IMR-90 (cell line): ENCODE results near the gene STAC3. TPM values are rescaled to one million over a fixed set of nuclear protein-coding genes. Genes with fewer than 3 reads are reported as not detected.

Source experiments
- ATAC-seq: fragments of 200-7000 bp; cut with Tn5 transposase; 2 replicates; pipeline ENCODE4 v1.9.1; 2020; ENCODE audit warnings: low read depth, mild to moderate bottlenecking, moderate library complexity
- BruUV-seq: library from RNA; stranded (reverse); fragments of 400-500 nt; replicated peaks from 2 replicates; lab custom pipeline; 2021; lab: Mats Ljungman, UMichigan
- CTCF ChIA-PET: fragments of 300-600 bp; formaldehyde crosslinking; extraction: SDS; loops from one replicate; lab custom pipeline; 2021; ENCODE audit warnings: antibody characterized with exemption; lab: Yijun Ruan, JAX
- POLR2A ChIA-PET: fragments of 300-600 bp; sonication (Branson Sonifier 250); formaldehyde crosslinking; loops from one replicate; lab custom pipeline; 2022; ENCODE audit warnings: antibody characterized with exemption; ENCODE audit not compliant: unreplicated experiment; lab: Charles Lee
- DNase-seq: peaks from one replicate; pipeline ENCODE4 v3.0.0; 2013
- H2AFZ ChIP-seq: replicated peaks from 2 replicates; pipeline ENCODE3; 2013; ENCODE audit warnings: low read length, mild to moderate bottlenecking; ENCODE audit not compliant: poor library complexity
- H2AK5ac ChIP-seq: 2 replicates; pipeline ENCODE4 v1.6.1; 2013; ENCODE audit warnings: low read depth, low read length, inconsistent platforms
- H2AK9ac ChIP-seq: replicated peaks from 2 replicates; pipeline ENCODE3; 2013; ENCODE audit warnings: mild to moderate bottlenecking, low read depth, low read length, moderate library complexity; ENCODE audit not compliant: poor library complexity
- H2BK120ac ChIP-seq: 2 replicates; pipeline ENCODE4 v1.6.1; 2013; ENCODE audit warnings: low read depth, low read length, inconsistent platforms
- H2BK15ac ChIP-seq: 3 replicates; pipeline ENCODE4 v1.6.1; 2013; ENCODE audit warnings: low read depth, low read length, inconsistent platforms
- H2BK20ac ChIP-seq: 2 replicates; pipeline ENCODE4 v1.6.1; 2013; ENCODE audit warnings: low read depth, mild to moderate bottlenecking, inconsistent platforms, low read length, moderate library complexity
- H2BK5ac ChIP-seq: 2 replicates; pipeline ENCODE4 v1.6.1; 2013; ENCODE audit warnings: mild to moderate bottlenecking, low read depth, low read length, inconsistent platforms; ENCODE audit not compliant: poor library complexity, severe bottlenecking
- H3K14ac ChIP-seq: replicated peaks from 2 replicates; pipeline ENCODE4 v1.6.1; 2013; ENCODE audit warnings: low read depth, low read length, inconsistent platforms
- H3K18ac ChIP-seq: 2 replicates; pipeline ENCODE4 v1.6.1; 2013; ENCODE audit warnings: low read depth, low read length, control low read depth
- H3K23ac ChIP-seq: 2 replicates; pipeline ENCODE4 v1.6.1; 2013; ENCODE audit warnings: low read depth, low read length, inconsistent platforms
- H3K27ac ChIP-seq: 2 replicates; pipeline ENCODE4 v1.5.1; 2013; ENCODE audit warnings: mild to moderate bottlenecking, control low read depth, low read length; ENCODE audit not compliant: insufficient read depth
- H3K27me3 ChIP-seq: 2 replicates; pipeline ENCODE4 v1.6.1; 2013; ENCODE audit warnings: low read length; ENCODE audit not compliant: control insufficient read depth, insufficient read depth
- H3K36me3 ChIP-seq: 2 replicates; pipeline ENCODE4 v1.6.1; 2013; ENCODE audit warnings: low read length, mixed read lengths; ENCODE audit not compliant: control insufficient read depth, insufficient read depth
- H3K4ac ChIP-seq: 2 replicates; pipeline ENCODE4 v1.6.1; 2013; ENCODE audit warnings: low read depth, low read length, inconsistent platforms
- H3K4me1 ChIP-seq: 2 replicates; pipeline ENCODE4 v1.6.1; 2013; ENCODE audit warnings: low read length, mixed read lengths; ENCODE audit not compliant: control insufficient read depth, insufficient read depth
- H3K4me2 ChIP-seq: 2 replicates; pipeline ENCODE4 v1.6.1; 2013; ENCODE audit warnings: low read depth, mild to moderate bottlenecking, control low read depth, low read length, moderate library complexity
- H3K4me3 ChIP-seq: 2 replicates; pipeline ENCODE4 v1.5.1; 2013; ENCODE audit warnings: low read depth, mild to moderate bottlenecking, control low read depth, low read length, moderate library complexity; ENCODE audit not compliant: insufficient read depth
- H3K56ac ChIP-seq: 2 replicates; pipeline ENCODE4 v1.6.1; 2013; ENCODE audit warnings: low read length, inconsistent platforms; ENCODE audit not compliant: insufficient read depth; ENCODE audit errors: extremely low read depth
- H3K79me1 ChIP-seq, 2 experiments: 2 replicates each; pipeline ENCODE4 v1.6.1; 2013; ENCODE audit warnings: low read length in 2 of 2, inconsistent platforms in 1 of 2, low read depth in 1 of 2
- H3K9ac ChIP-seq: 2 replicates; pipeline ENCODE4 v1.6.1; 2013; ENCODE audit warnings: low read depth, low read length, control low read depth
- H3K9me1 ChIP-seq: 2 replicates; pipeline ENCODE4 v1.6.1; 2013; ENCODE audit warnings: low read length, inconsistent platforms; ENCODE audit not compliant: insufficient read depth
- H3K9me3 ChIP-seq: 2 replicates; pipeline ENCODE4 v1.6.1; 2013; ENCODE audit warnings: low read length; ENCODE audit not compliant: control insufficient read depth, insufficient read depth
- H4K20me1 ChIP-seq: 2 replicates; pipeline ENCODE4 v1.6.1; 2013; ENCODE audit warnings: low read length, inconsistent platforms; ENCODE audit not compliant: insufficient read depth
- H4K5ac ChIP-seq: 2 replicates; pipeline ENCODE4 v1.6.1; 2013; ENCODE audit warnings: mild to moderate bottlenecking, low read depth, low read length, control low read depth
- H4K8ac ChIP-seq, 2 experiments: 2 replicates each; pipeline ENCODE4 v1.6.1; 2013; ENCODE audit warnings: low read depth in 2 of 2, low read length in 2 of 2, control low read depth in 1 of 2, inconsistent platforms in 1 of 2
- H4K91ac ChIP-seq: 2 replicates; pipeline ENCODE4 v1.6.1; 2013; ENCODE audit warnings: low read depth, low read length, inconsistent platforms; ENCODE audit not compliant: insufficient read depth
- CHD1 ChIP-seq: IDR thresholded peaks from 2 replicates; pipeline ENCODE4 v1.6.1; 2012; ENCODE audit warnings: low read depth, low read length, improper control_type of control experiment
- CTCF ChIP-seq: conservative IDR thresholded peaks from 2 replicates; pipeline ENCODE4 v1.5.1; 2012; ENCODE audit warnings: mild to moderate bottlenecking, low read depth, low read length, improper control_type of control experiment
- FOS ChIP-seq: fragments of 150-350 bp; IDR thresholded peaks from 2 replicates; pipeline ENCODE4 v1.6.1; 2016; ENCODE audit warnings: low read depth, low read length
- MAZ ChIP-seq: IDR thresholded peaks from 2 replicates; pipeline ENCODE4 v1.6.1; 2012; ENCODE audit warnings: low read depth, mild to moderate bottlenecking, low read length, improper control_type of control experiment, moderate library complexity, borderline replicate concordance
- POLR2A ChIP-seq: IDR thresholded peaks from 2 replicates; pipeline ENCODE4 v1.6.1; 2012; ENCODE audit warnings: mild to moderate bottlenecking, low read depth, low read length
- RAD21 ChIP-seq: IDR thresholded peaks from 2 replicates; pipeline ENCODE4 v1.6.1; 2012; ENCODE audit warnings: low read length, improper control_type of control experiment
- RFX5 ChIP-seq: IDR thresholded peaks from 2 replicates; pipeline ENCODE4 v1.8.0; 2012; ENCODE audit warnings: low read depth, mild to moderate bottlenecking, low read length, moderate library complexity
- SMC3 ChIP-seq: fragments of 150-350 bp; IDR thresholded peaks from 2 replicates; pipeline ENCODE4 v1.6.1; 2016; ENCODE audit warnings: low read depth, mild to moderate bottlenecking, antibody characterized with exemption, low read length, moderate library complexity
- WGBS, 2 experiments: methylation state at CpG; one replicate each; pipeline versions ENCODE4 v1.1.5 to v1.1.7; 2013; ENCODE audit warnings: missing lambda C conversion rate in 2 of 2; ENCODE audit not compliant: insufficient read length in 1 of 2; ENCODE audit errors: extremely low coverage in 2 of 2; 5-methylcytosine and 5-hydroxymethylcytosine counted together
- dilution Hi-C: fragments of 300-500 bp; cut with HindIII; formaldehyde crosslinking; loops from one replicate; pipeline ENCODE4 v1.14.3; 2018; ENCODE audit warnings: low sequenced_read_pairs; ENCODE audit not compliant: unreplicated experiment
- in situ Hi-C: fragments of 300-500 bp; cut with MboI; formaldehyde crosslinking; loops from 3 replicates; pipeline ENCODE4 v1.14.3; 2019; ENCODE audit warnings: low sequenced_read_pairs, inconsistent platforms, mixed read lengths
- intact Hi-C: fragments of 100-400 bp; cut with micrococcal nuclease; formaldehyde crosslinking; loops from 2 replicates; pipeline ENCODE4 v1.10.0; 2022
- polyA plus RNA-seq, 3 experiments: library from polyadenylated mRNA; depleted of rRNA; stranded (reverse); fragments of >200 nt; gene quantifications; 2 replicates each; pipeline ENCODE4 v1.2.3, GENCODE V29; 2012; ENCODE audit warnings: low replicate concordance in 1 of 3
- total RNA-seq: library from RNA; depleted of rRNA; stranded (reverse); fragments of >200 nt; gene quantifications from 2 replicates; pipeline ENCODE4 v1.2.3, GENCODE V29; 2012

The STAC3 gene
- total and polyA plus RNA-seq, 2 of the 4 experiments (the other 2 are of a cell fraction): 0.18 to 0.67 TPM

- in situ Hi-C loops: no loop called here
- H3K4me3 ChIP-seq: peak overlapping the region; percentile 34; the same call in 1 of the 2 replicates
- BruUV-seq: no TSS peak
These were observed 7.3 kb downstream of the STAC3 start for GRCh38 chr12:57243521-57244311.

More at GRCh38 chr12:57243521-57244311, 7.3 kb downstream of the STAC3 start:
- ATAC-seq (peak; percentile 10; the same call in 1 of the 2 replicates), DNase-seq (peak; percentile 56)
- H4K91ac ChIP-seq: no peak overlapping the region
- H2BK20ac ChIP-seq: no peak overlapping the region
- H2BK120ac ChIP-seq: no peak overlapping the region
- H3K18ac ChIP-seq: no peak overlapping the region
- no peak overlapping the region for H2BK15ac ChIP-seq
- 0 out of 2 replicates have a peak, but pooled peaks cover 7% of the 10 kb centered on the region for H3K9me1 ChIP-seq
- CTCF ChIA-PET: interaction anchor here (1.4 to 5.8 kb wide), 4 partner anchors 14 to 31 kb away, joined by 5 to 47 read pairs (median 8); partner anchors contain the start of gene SHMT2
- no peak overlapping the region for H4K8ac ChIP-seq
- H3K56ac ChIP-seq: no peak overlapping the region
- 0% methylated on average over 1 of the region's 41 CpGs; no CpG with 5 or more reads in 1 of the 2 experiments for WGBS, 2 experiments
- no peak overlapping the region for H3K14ac ChIP-seq
- peak overlapping the region; percentile 81 for H3K4me2 ChIP-seq
- no peak overlapping the region for H2BK5ac ChIP-seq
- no peak overlapping the region for H4K5ac ChIP-seq
- TF ChIP-seq MAZ: no peak
- no peak for TF ChIP-seq POLR2A
- TF ChIP-seq CTCF: peak; percentile 77
- TF ChIP-seq RFX5: no peak
- peak; percentile 47 for TF ChIP-seq SMC3
- no peak for TF ChIP-seq CHD1
- TF ChIP-seq FOS: no peak
- peak; percentile 53 for TF ChIP-seq RAD21
- dilution Hi-C loops (no loop called here), intact Hi-C loops (loop anchor here (1.0 to 5.0 kb wide), 2 partner anchors 30 to 131 kb away; partner anchors contain the start of gene STAT6)
- H3K4me1 ChIP-seq: peaks cover 17% of the 10 kb centered on the region
- no peaks in the 10 kb centered on the region for H3K36me3 ChIP-seq
- H3K27me3 ChIP-seq: peaks cover 6% of the 10 kb centered on the region; the same call in 1 of the 2 replicates
- H3K9me3 ChIP-seq: no peaks in the 10 kb centered on the region
- POLR2A ChIA-PET: no interaction called here
- H2AFZ ChIP-seq: peak overlapping the region; percentile 86
- no peak overlapping the region; the same call in 1 of the 2 replicates for H3K9ac ChIP-seq
- H2AK5ac ChIP-seq: no peak overlapping the region
- no peak overlapping the region for H3K4ac ChIP-seq
- H3K79me1 ChIP-seq: peaks cover 0 to 10% of the 10 kb centered on the region in 2 experiments; a peak in 1 of 4 replicates
- H2AK9ac ChIP-seq: peak overlapping the region; percentile 56
- H3K23ac ChIP-seq: no peak overlapping the region
- H3K27ac ChIP-seq: no peak overlapping the region
- peaks cover 34% of the 10 kb centered on the region; the same call in 1 of the 2 replicates for H4K20me1 ChIP-seq
